ENCODE results near the gene ST3GAL3.

- TF ChIP-seq CTCF (IDR thresholded peaks at IDR 0.05; ENCODE audit: insufficient read depth, low read length) (no peak), POLR2AphosphoS5 (IDR thresholded peaks at IDR 0.05; ENCODE audit: low read depth) (no peak)
These were observed 35.6 kb upstream of the ST3GAL3 start for GRCh38 chr1:43671626-43672330.

Data from HL-60 (cell line).